ENCODE results near the gene TFE3. TPM values are rescaled to one million over a fixed set of nuclear protein-coding genes. Genes with fewer than 3 reads are reported as not detected.

TFE3 gene
- total RNA-seq, 2 donors from 2014 or later = 24.9 to 71.9 TPM

DNA sequence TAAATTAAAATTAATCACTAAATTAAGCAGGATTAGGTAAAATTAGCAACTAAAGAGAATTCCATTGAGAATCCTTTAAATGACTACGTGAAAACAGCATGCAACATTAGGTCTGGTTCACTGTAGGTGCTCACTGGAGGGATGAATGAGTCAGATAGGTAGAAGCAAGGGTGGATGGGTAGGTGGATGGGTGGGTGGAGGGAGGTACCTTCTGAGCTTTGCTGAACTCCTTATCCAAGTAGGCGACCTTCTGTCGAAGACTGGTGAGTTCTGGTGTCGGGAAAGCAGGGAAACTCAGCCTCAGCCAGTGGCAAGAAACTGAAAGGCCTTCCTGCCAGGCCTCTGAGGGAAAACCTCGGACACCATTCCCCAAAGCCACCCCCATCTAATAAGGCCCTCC lies 44.1 kb downstream of the TFE3 start:
- 93 to 98% methylated on average over 4 to 5 of the region's 5 CpGs for WGBS, 2 donors
- no peak for ATAC-seq
- intact Hi-C loops (cut with DNase I) = no loop called here

DNA sequence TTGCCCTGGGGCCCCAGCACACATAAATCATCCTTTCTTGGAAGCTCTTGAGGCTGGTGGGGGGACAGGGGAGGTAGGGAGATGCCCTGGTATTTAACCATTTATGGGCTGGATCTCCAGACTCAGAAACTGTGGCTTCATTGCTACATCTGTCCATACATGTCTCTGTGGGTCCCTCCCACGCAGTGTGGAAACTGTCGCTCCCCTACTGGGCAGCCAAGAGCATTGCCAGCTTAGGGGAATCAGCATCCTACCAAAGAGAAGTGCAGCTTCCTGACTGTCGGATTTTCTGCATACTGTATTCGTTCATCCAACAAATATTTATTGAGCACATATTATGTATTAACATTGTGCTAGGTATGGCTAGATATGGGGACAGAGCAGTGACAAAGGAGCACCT lies 44.8 kb downstream of the TFE3 start:
- TF ChIP-seq, protein P1, sequence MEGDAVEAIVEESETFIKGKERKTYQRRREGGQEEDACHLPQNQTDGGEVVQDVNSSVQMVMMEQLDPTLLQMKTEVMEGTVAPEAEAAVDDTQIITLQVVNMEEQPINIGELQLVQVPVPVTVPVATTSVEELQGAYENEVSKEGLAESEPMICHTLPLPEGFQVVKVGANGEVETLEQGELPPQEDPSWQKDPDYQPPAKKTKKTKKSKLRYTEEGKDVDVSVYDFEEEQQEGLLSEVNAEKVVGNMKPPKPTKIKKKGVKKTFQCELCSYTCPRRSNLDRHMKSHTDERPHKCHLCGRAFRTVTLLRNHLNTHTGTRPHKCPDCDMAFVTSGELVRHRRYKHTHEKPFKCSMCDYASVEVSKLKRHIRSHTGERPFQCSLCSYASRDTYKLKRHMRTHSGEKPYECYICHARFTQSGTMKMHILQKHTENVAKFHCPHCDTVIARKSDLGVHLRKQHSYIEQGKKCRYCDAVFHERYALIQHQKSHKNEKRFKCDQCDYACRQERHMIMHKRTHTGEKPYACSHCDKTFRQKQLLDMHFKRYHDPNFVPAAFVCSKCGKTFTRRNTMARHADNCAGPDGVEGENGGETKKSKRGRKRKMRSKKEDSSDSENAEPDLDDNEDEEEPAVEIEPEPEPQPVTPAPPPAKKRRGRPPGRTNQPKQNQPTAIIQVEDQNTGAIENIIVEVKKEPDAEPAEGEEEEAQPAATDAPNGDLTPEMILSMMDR (IDR thresholded peaks at IDR 0.05) = no peak
- no peak for TF ChIP-seq POLR2A (IDR thresholded peaks at IDR 0.05)
- Histone ChIP-seq H3K36me3 (replicated peaks in 1 of 2; ENCODE audit: insufficient read depth in 1 of 2, low read depth in 2 of 2) (no peaks in the 10 kb centered on the region), H3K4me3 (no peak overlapping the region), H3K4me1 (peaks cover 10% of the 10 kb centered on the region), H3K9me3 (no peaks in the 10 kb centered on the region), H3K27ac (no peak overlapping the region), H3K27me3 (no peaks in the 10 kb centered on the region)
- no peak for ATAC-seq
- DNase-seq = no peak
- intact Hi-C loops (cut with DNase I) = no loop called here
- WGBS, 2 donors = 93 to 94% methylated on average over 2 to 4 of the region's 4 CpGs

More for the DNA sequence above, 44.1 kb downstream of the TFE3 start:
- Histone ChIP-seq H3K4me3 (no peak overlapping the region), H3K9me3 (no peaks in the 10 kb centered on the region), H3K27ac (no peak overlapping the region), H3K36me3 (replicated peaks in 1 of 2; ENCODE audit: insufficient read depth in 1 of 2, low read depth in 2 of 2) (no peaks in the 10 kb centered on the region), H3K27me3 (no peaks in the 10 kb centered on the region), H3K4me1 (peaks cover 10% of the 10 kb centered on the region)
- no peak for DNase-seq
- TF ChIP-seq, protein P1 (IDR thresholded peaks at IDR 0.05) = no peak
- TF ChIP-seq POLR2A (IDR thresholded peaks at IDR 0.05) = no peak

DNA sequence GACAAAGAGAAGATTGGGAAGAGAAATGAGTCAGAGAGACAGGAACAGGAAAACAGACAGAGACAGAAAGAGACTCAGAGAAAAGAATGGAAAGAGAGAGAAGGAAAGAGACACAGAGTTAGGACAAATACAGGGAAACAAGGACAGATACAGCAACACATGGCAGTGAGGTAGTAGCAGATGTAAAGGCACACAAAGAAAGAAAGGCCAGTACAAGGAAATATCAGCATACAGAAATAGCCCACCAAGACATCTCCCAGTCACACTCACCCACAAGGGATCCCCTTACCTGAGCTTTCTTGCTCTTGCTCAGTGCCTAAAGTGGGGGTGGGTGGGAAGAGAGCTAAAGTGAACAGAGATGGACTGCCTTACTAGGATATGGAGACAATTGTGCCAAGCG lies 45.3 kb downstream of the TFE3 start:
- no peak for ATAC-seq
- WGBS, 2 donors = 83% methylated on average over 1 of the region's 1 CpG

DNA sequence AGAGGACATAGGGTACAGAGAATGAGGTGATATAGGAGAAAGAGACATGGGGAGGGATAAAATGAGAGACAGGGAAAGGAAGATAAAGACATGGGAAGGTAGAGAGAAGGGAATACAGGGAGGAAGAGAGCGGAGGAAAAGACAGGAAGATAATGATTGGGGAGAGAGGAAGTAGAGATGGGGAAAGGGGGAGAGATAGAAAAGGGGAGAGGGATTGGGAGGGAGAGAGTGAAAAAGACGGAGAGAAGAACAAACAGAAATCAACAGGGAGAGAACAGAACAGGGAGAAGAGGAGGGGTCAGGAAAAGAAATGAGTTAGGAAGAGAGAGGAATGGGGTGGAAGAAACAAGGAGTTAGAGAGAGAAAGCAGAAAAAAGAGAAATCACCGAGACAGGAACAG lies 45.7 kb downstream of the TFE3 start:
- Histone ChIP-seq H3K4me1 (peaks cover 10% of the 10 kb centered on the region), H3K4me3 (no peak overlapping the region), H3K27ac (no peak overlapping the region), H3K27me3 (no peaks in the 10 kb centered on the region), H3K9me3 (no peaks in the 10 kb centered on the region), H3K36me3 (replicated peaks in 1 of 2; ENCODE audit: insufficient read depth in 1 of 2, low read depth in 2 of 2) (peaks cover 0 to 2% of the 10 kb centered on the region in 2 donors)
- DNase-seq (no peak), ATAC-seq (no peak)
- TF ChIP-seq, protein P1 (IDR thresholded peaks at IDR 0.05) = no peak
- TF ChIP-seq POLR2A (IDR thresholded peaks at IDR 0.05) = no peak
- intact Hi-C loops (cut with DNase I) = no loop called here
- WGBS, 2 donors = 92 to 98% methylated on average over 2 to 3 of the region's 3 CpGs

More for the DNA sequence above, 45.3 kb downstream of the TFE3 start:
- Histone ChIP-seq H3K36me3 (replicated peaks in 1 of 2; ENCODE audit: insufficient read depth in 1 of 2, low read depth in 2 of 2) (peaks cover 0 to 2% of the 10 kb centered on the region in 2 donors), H3K27ac (no peak overlapping the region), H3K4me1 (peaks cover 10% of the 10 kb centered on the region), H3K9me3 (no peaks in the 10 kb centered on the region), H3K27me3 (no peaks in the 10 kb centered on the region), H3K4me3 (no peak overlapping the region)
- intact Hi-C loops (cut with DNase I) = no loop called here
- no peak for DNase-seq
- TF ChIP-seq, protein P1 (IDR thresholded peaks at IDR 0.05) = no peak
- no peak for TF ChIP-seq POLR2A (IDR thresholded peaks at IDR 0.05)

DNA sequence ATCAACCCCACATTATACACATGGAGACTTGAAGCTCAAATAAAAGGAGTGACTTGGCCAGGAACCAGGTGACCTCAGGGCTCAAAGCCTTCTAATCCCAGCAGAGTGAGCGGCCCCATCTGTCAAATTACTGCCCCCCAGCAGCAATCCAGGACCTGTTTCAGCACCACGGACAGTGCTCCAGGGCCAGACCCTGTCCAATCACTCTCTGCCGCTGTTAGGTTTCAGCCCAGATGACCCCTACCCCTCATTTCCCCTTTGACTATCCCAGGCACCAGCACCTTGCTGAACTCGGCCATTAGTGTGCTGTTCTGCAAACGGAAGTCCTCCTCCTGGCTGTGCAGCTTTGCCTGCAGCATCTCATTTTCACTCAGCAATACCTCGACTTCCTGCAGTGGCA lies 46.2 kb downstream of the TFE3 start:
- H3K4me1 ChIP-seq = peaks cover 10% of the 10 kb centered on the region
- DNase-seq = no peak
- intact Hi-C loops (cut with DNase I) = no loop called here

More for the DNA sequence above, 46.2 kb downstream of the TFE3 start:
- peaks cover 0 to 2% of the 10 kb centered on the region in 2 donors for H3K36me3 ChIP-seq (replicated peaks in 1 of 2; ENCODE audit: insufficient read depth in 1 of 2, low read depth in 2 of 2)
- no peaks in the 10 kb centered on the region for H3K27me3 ChIP-seq
- no peak overlapping the region for H3K4me3 ChIP-seq
- TF ChIP-seq, protein P1 (IDR thresholded peaks at IDR 0.05) = no peak
- WGBS, 2 donors = 80% methylated on average over 6 of the region's 6 CpGs; no CpG with 5 or more reads in 1 of the 2 donors
- no peak for ATAC-seq
- no peak overlapping the region for H3K27ac ChIP-seq
- H3K9me3 ChIP-seq = no peaks in the 10 kb centered on the region

Measured in body of pancreas (tissue), 4 donors.